UCSD-AML1 (cell line): ENCODE measurements around the gene CLEC4A.
A peak's percentile ranks its signal among the peaks of the same experiment; 100 is the strongest.
"Not testable (repeated sequence)": the region's sequence is repeated elsewhere in the genome, so short reads cannot be mapped to it uniquely, and the experiment has no call there.

Experiments used
- DNase-seq: peaks from one replicate; lab custom pipeline; 2025; ENCODE audit not compliant: unreplicated experiment; lab: John Stamatoyannopoulos, UW

The CLEC4A gene

DNA sequence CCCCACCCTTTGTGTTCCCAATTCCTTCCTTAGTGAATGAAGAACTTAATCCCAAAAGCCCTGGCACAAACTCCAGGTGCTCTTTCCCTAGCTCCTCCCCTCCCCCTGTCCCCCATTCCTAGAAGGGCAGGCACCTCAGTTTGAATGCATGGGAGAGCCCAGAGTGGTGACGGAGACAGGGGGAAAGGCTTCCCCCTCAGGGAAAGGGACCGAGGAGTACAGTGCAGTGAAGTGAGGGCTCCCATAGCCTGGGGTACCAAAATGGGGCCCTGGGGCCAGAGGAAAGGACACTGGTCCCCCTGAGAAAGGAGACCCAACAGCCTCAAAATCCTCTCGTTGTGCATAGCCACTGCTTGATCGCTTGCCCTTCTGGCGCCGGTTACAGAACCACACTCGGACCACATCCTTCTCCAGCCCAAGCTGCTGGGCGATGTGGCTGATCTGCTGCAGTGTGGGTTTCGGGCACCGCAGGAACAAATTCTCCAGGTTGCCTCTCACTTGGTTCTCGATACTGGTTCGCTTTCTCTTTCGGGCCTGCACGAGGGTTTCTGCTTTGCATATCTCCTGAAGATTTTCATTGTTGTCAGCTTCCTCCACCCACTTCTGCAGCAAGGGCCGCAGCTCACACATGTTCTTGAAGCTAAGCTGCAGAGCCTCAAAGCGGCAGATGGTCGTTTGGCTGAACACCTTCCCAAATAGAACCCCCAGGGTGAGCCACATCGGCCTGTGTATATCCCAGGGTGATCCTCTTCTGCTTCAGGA, 10.4 kb downstream of the CLEC4A start:
- DNase-seq = not testable (repeated sequence)

DNA sequence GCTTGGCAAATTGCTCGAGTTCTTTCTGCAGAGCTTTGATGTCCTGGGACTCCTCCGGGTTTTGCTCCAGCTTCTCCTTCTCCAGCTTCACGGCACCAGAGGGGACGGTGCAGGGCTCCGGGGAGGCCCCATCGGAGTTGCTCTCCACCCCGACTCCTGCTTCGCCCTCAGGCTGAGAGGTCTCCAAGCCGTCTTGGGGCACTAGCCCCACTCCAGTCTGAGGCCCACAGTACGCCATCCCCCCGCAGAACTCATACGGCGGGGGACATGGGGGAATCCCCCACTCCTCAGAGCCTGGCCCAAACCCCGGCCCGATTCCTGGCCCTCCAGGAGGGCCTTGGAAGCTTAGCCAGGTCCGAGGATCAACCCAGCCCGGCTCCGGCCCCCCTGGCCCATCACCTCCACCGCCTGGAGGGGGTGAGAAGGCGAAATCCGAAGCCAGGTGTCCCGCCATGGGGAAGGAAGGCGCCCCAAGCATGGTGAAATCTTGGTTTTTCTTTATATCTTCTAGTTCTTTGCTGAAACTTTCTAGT, 11.0 kb downstream of the CLEC4A start:
- DNase-seq = not testable (repeated sequence)

DNA sequence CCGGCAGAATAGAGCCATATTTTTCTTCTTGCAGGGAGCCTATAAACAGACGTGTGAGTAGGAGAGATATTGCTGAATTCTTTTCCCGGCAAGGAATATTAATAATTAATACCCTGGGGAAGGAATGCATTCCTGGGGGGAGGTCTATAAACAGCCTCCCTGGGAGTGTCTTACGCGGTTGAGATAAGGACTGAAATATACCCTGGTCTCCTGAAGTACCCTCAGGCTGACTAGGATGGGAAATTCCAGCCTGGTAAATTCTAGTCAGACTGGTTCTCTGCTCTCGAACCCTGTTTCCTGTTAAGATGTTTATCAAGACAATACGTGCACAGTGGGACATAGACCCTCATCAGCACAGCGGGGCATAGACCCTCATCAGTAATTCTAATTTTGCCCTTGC, 18.2 kb downstream of the CLEC4A start:
- DNase-seq = not testable (repeated sequence)

DNA sequence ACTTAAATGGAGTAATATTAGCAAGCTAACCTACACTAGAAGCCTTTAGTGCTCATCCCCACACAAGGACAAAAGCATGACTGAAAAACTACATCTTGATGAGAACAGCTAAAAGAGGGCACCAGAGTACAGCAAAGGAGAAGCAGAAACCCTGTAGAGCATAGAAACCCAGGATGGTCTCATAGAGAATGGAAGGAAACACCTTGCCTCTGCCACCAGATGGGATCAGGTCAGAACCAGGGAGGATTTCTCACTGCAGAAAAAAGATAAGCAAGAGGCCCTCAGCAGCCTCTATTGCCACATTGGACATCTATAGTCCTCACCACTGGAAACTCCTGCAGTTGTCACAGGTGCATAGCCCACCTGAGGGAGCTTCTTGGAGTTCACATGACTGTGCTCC, 19.8 kb downstream of the CLEC4A start:
- no peak for DNase-seq

DNA sequence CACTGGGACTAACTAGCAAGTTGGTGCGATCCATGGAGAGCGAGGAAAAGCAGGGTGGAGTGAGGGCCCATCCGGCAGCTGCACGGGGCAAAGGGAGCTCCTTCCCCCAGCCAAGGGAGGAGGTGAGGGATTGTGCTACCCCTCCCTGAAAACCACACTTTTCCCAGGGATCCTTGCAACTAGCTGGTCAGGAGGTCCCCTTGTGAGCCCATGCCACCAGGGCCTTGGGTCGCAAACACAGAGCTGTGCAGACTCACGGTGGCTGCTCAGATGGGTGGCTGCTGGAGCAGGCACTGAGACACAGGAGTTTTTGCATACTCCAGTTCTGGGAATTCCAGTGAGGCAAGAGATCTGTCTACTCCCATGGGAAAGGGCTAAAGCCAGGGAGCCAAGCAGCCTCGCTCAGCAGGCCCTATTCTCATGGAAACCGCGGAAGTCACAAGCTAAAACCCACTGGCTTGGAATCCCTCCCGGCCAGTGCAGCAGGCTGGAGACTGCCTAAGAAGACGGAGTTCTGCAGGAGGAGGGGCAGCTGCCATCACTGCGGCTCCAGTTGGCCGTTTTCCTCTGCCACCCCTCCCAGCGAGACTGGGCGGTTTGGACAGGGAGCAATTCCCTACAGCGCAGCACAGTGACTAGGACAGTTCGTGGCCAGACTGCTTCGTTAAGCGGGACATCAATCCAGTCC, 22.5 kb downstream of the CLEC4A start:
- DNase-seq = no peak

DNA sequence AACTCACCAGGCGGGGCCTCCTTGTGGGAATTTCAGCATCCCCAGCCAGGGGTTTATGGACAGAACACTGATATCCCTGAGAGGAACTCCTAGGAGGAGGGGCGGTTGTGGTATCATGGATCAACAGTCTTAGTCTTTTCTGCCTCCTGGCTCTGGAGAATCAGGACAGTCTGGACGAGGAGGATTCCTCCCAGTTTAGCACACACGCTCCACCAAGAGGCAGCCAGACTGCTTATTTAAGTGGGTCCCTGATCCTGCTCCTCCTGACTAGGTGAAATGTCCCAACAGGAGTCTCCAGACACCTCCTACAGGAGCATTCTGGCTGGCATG, 23.0 kb downstream of the CLEC4A start:
- DNase-seq = no peak

DNA sequence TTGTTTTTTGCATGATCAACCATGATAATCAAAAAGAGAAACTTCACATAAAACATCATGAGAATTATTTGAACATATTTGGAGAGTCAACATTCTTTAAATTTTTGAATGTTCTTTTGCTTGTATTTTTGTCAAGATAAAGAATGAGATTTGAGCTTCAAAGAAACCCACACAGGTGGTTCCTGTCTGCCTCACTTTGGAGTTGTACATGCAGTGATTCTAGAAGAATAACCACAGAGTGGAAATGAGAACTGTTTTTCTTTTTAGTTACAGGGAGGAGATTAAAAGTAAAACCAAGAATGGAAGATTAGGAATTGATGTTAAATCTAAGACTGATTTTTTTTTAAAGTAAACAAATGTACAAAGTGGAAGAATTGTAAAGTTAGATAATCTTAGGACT, 31.1 kb downstream of the CLEC4A start:
- DNase-seq = no peak

DNA sequence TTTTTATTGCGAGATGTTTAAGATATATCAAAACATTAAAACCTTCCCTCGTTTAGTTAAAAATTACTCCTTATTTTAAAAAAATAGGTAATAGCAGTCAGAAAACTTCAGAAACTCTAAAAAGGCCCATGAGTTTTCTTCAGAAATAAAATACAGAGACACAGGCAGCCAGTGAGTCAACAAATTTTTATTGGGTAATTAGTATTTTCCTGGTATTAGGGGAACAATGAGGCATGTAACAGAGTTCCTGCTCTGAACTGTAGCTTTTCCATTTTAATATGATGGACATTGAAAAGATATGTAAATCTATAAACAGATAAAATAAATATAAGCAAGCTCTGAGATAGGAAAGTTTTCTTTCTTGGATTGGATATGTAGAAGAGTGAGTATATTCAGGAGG, 33.0 kb downstream of the CLEC4A start:
- DNase-seq = no peak

DNA sequence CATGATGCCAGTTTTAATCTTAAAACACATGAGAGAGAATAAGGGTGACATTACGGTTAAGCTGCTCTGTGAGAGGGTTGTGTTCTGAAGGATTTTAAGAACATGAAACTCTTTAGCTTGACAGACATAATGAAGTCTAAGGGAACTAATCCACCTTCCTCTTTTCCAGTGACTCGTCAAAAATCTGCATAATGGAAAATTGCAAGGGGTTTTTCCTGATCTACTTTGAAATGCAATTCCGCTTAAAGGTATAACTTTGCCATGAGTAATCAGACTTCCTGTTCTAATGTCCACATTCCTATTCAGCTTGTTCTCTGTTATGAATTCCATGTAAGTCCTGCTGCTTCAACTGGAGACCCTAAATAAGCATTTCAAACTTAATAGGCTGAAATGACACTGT, 33.4 kb downstream of the CLEC4A start, which contains the start of gene ZNF705A:
TSS of gene ZNF705A (plus strand) at position 171 of the 400 bp plus-strand sequence. CDS start 15,611 bp downstream, outside the sequence.
- no peak for DNase-seq

DNA sequence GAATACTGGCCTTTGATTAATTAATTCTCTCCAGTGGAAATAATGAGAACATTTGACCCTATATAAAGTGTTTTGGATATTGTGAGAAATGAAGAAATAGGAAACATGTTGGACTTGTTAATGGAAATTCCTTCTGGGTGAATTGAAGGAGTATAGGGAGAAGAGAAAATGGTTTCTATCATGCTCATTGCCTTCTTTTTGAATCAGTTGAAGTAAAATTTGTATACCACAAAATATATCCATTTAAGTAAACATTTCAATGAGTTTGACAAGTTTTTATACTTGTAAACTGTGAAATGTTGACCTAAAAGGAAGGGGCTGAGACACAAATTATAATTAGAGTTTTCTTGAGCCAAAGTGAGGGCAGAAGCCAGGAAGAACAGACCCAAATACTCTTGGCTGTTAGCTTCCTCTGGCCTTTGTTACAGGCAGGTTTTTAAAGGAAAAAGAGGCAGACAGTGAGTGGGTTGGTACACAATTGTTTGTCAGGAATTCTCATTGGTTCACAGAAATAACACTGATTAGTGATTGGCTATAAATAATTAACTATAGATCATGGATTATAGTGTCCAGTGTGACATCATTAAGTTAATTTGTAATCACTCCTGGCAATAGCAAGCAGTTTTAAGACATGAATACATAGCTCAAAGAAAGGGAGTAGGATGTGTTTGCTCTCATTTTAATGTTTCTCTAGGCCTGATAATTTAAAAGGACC, 34.2 kb downstream of the CLEC4A start:
- DNase-seq = no peak

DNA sequence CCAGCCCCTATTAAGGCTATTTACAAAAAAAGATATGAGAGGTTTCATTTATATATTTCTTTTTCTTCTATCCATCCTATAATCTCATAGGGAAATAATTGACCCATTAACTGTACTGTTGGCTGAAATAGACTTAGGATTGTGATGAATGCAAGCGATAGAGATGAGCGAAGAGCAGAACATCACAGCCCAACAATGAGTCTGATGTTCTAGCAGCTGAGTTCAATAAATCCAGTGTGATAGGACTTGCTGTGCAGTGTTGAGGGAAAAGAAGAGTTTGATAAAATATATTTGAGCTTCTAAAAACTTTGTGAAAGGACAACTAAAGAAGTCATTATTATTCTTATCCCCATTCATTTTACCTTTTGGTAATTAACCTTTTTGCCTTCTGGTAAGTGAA, 49.5 kb downstream of the CLEC4A start:
- DNase-seq = not testable (repeated sequence)

DNA sequence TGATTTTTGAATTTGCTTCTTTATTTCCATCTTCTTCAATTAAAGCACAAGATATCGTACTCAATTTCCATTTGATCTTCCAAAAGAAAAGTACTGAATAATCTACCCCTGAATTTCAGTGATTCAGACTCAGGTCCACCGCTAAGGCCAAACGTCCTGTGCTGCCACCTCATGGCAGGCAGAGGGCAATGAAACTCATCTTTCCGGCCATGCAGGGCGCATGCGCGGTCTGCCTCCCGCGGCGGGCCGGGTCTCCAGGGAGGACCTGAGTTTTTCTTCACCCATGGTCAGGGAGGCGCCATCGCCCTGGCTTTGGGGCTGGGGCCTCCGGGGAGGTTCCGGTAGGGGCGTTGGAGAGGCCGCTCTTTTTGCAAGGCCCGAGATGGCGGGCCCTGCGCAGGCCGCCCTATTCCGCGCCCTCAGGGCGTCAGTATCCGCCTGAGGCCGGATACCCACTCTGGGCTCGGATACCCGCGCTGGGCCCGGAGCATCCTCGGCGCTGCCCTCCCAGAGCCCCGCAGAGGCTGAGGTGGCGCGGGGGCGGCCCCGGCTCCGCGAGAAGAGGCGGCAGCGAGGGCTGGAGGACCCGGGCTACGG, 56.7 kb downstream of the CLEC4A start:
- peak; percentile 67 for DNase-seq

DNA sequence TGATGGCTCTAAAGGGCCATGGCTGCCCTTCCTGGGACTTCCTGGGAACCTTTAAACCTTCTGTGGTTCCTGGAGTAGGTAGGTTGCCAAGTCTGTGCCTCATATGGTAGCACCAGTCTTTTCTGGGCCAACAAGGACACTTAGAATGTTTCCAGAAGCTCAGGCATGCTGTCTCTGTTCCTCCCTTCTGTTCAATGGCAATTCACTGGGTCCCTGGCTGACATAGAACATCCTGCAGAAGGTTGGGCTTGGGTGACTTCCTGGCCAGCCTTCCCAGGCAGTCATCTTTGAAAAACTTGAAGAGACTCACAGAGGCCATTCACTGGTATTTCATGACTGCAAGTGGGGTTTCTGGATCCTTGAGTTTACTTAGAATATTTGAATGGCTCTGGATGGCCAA, 57.9 kb downstream of the CLEC4A start:
- DNase-seq = not testable (repeated sequence)

DNA sequence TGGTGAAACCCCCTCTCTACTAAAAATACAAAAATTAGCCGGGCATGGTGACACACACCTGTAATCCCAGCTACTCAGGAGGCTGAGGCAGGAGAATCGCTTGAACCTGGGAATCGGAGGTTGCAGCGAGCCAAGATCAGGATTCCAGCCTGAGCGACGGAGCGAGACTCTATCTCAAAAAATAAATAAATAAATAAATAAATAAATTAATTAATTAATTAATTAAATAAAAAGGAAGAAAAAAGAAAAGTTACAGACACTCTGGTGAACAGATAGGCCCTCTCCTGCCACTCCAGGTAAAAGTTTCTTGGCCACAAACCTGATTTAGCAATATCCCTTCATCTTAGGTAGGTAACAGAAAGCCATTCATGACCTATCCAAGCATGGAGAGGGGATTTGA, 59.5 kb downstream of the CLEC4A start:
- DNase-seq = not testable (repeated sequence)

DNA sequence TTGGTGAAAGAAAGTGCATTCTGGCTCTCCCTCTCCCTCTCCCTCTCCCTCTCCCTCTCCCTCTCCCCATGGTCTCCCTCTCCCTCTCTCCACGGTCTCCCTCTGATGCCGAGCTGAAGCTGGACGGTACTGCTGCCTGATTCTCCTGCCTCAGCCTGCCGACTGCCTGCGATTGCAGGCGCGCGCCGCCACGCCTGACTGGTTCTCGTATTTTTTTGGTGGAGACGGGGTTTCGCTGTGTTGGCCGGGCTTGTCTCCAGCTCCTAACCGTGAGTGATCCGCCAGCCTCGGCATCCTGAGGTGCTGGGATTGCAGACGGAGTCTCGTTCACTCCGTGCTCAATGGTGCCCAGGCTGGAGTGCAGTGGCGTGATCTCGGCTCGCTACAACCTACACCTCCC, 59.9 kb downstream of the CLEC4A start:
- DNase-seq = not testable (repeated sequence)

DNA sequence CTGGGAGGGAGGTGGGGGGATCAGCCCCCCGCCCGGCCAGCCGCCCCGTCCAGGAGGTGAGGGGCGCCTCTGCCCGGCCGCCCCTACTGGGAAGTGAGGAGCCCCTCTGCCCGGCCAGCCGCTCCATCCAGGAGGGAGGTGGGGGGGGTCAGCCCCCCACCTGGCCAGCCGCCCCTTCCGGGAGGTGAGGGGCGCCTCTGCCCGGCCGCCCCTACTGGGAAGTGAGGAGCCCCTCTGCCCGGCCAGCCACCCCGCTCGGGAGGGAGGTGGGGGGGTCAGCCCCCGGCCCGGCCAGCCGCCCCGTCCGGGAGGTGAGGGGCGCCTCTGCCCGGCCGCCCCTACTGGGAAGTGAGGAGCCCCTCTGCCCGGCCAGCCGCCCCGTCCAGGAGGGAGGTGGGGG, 60.8 kb downstream of the CLEC4A start:
- not testable (repeated sequence) for DNase-seq

DNA sequence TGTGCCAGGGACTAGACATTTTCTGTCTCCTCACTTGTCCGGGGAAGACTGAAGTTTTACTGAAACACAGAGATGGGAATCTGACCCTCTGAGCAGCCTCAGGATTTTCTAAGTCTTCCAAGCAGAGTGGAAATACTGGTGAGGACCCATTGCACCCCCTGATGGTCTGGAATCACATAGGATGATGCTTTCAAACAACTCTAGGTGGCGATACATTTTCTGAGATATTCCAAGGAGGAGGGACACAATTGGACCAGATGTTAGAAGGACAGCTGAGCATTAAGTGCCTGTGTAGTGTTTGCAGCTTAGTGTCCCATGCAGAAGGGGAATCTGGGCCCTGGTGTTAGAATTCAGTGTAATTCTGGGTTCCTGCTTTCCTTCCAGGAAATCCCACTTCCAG, 64.7 kb downstream of the CLEC4A start:
- not testable (repeated sequence) for DNase-seq
